Mammary epithelial cell (primary cell): ENCODE measurements around the gene TMC3.

ENCODE experiments used
- CTCF ChIP-seq, 2 donors: IDR thresholded peaks in 1 of 2; conservative IDR thresholded peaks in 1 of 2; 2 replicates each; pipeline ENCODE4 v1.5.1; 2011 to 2012; ENCODE audit warnings: inconsistent platforms in 2 of 2, low read length in 2 of 2, mild to moderate bottlenecking in 2 of 2, control low read depth in 1 of 2, low read depth in 1 of 2; ENCODE audit not compliant: insufficient read depth in 1 of 2; ENCODE audit errors: extremely low read depth in 1 of 2
- EZH2 ChIP-seq: IDR thresholded peaks from 2 replicates; pipeline ENCODE4 v1.6.1; 2012; ENCODE audit warnings: low read length, inconsistent platforms, borderline replicate concordance

GRCh38 chr15:81400640-81401236 is 26.7 kb upstream of the TMC3 start:
- TF ChIP-seq CTCF (conservative IDR thresholded peaks at IDR 0.05 in 1 of 2, IDR thresholded peaks at IDR 0.05 in 1 of 2; ENCODE audit: extremely low read depth in 1 of 2, insufficient read depth in 1 of 2, low read depth in 1 of 2, low read length in 2 of 2) = peak; percentile 82
- no peak for TF ChIP-seq EZH2
